Glutamatergic neuron (in vitro differentiated cells): ENCODE measurements around the gene TWF1. TPM values are rescaled to one million over a fixed set of nuclear protein-coding genes. Genes with fewer than 3 reads are reported as not detected.

ENCODE experiments used
- DNase-seq: peaks from one replicate; pipeline ENCODE4 v3.0.0; 2022
- H3K27ac Mint-ChIP-seq: one replicate; pipeline ENCODE4 v1.8.0; 2020; ENCODE audit warnings: mild to moderate bottlenecking, mixed read lengths, inconsistent platforms; ENCODE audit not compliant: unreplicated experiment
- H3K27me3 Mint-ChIP-seq: one replicate; pipeline ENCODE4 v1.8.0; 2020; ENCODE audit warnings: mild to moderate bottlenecking, moderate library complexity, mixed read lengths, inconsistent platforms; ENCODE audit not compliant: unreplicated experiment
- H3K36me3 Mint-ChIP-seq: one replicate; pipeline ENCODE4 v1.8.0; 2020; ENCODE audit warnings: mild to moderate bottlenecking, mixed read lengths, inconsistent platforms; ENCODE audit not compliant: unreplicated experiment
- H3K4me1 Mint-ChIP-seq: one replicate; pipeline ENCODE4 v1.8.0; 2020; ENCODE audit warnings: mild to moderate bottlenecking, low read depth, mixed read lengths, inconsistent platforms; ENCODE audit not compliant: unreplicated experiment
- H3K4me3 Mint-ChIP-seq: one replicate; pipeline ENCODE4 v1.8.0; 2020; ENCODE audit warnings: mild to moderate bottlenecking, mixed read lengths, inconsistent platforms; ENCODE audit not compliant: unreplicated experiment
- H3K9me3 Mint-ChIP-seq: one replicate; pipeline ENCODE4 v1.8.0; 2020; ENCODE audit warnings: mild to moderate bottlenecking, moderate library complexity, mixed read lengths, inconsistent platforms; ENCODE audit not compliant: unreplicated experiment
- total RNA-seq: library from RNA; stranded (reverse); fragmentation: NEBNext Ultra II Directional; extraction: Animal tissue kit (Norgen Biotek cat#: 25700); gene quantifications from one replicate; pipeline ENCODE4 v1.2.1, GENCODE V29; 2021; ENCODE audit not compliant: unreplicated experiment
- TF ChIP-seq, protein P1 (sequence below): fragments of 200-600 bp; sonication (generic); IDR thresholded peaks from one replicate; pipeline ENCODE4 v1.5.0; 2021; ENCODE audit not compliant: partially characterized antibody, unreplicated experiment

The TWF1 gene
- total RNA-seq, 1 donor from 2014 or later: 30.1 TPM

DNA sequence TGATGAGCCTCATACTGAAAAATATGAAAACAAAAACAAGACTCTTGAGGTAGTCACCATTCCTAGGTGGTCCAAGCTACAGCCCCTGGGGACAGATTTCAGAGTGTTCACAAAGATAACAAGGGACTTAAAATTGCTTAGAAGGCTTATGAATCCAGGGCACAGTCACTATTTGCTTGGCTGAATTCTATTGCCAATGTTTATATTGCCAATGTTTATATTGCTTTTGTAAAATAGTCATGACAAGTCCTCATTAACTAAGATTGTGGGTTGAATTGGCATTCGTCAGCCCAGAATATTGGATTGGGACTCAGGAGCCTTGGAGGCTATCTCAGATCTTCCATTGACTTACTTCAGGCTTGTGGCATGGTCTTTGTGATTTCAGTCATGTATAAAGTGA, 36.1 kb upstream of the TWF1 start:
- DNase-seq: no peak
- no peaks in the 10 kb centered on the region for H3K4me1 Mint-ChIP-seq
- TF ChIP-seq, protein P1, sequence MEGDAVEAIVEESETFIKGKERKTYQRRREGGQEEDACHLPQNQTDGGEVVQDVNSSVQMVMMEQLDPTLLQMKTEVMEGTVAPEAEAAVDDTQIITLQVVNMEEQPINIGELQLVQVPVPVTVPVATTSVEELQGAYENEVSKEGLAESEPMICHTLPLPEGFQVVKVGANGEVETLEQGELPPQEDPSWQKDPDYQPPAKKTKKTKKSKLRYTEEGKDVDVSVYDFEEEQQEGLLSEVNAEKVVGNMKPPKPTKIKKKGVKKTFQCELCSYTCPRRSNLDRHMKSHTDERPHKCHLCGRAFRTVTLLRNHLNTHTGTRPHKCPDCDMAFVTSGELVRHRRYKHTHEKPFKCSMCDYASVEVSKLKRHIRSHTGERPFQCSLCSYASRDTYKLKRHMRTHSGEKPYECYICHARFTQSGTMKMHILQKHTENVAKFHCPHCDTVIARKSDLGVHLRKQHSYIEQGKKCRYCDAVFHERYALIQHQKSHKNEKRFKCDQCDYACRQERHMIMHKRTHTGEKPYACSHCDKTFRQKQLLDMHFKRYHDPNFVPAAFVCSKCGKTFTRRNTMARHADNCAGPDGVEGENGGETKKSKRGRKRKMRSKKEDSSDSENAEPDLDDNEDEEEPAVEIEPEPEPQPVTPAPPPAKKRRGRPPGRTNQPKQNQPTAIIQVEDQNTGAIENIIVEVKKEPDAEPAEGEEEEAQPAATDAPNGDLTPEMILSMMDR: no peak
- no peak overlapping the region for H3K27ac Mint-ChIP-seq
- no peaks in the 10 kb centered on the region for H3K27me3 Mint-ChIP-seq
- H3K9me3 Mint-ChIP-seq: no peaks in the 10 kb centered on the region
- H3K36me3 Mint-ChIP-seq: no peaks in the 10 kb centered on the region
- no peak overlapping the region for H3K4me3 Mint-ChIP-seq

DNA sequence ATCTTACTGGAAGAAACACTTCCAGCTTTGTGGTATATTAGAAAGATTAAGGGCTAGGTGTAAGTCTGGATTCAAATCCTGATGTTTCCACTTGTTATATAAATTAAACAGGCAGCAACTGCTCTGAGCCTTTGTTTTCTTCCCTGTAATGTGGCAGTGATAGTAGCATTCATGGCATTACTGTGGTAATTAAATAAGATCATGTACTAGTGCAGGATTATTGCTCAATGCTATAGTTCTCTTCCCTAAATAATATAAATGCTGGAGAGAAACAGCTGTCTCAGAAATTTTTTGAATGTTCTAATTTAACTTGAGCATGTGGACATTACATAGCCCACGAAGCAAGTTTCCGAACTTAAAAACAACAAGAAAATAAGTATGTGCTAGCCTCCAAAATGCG, 35.1 kb upstream of the TWF1 start:
- no peaks in the 10 kb centered on the region for H3K4me1 Mint-ChIP-seq
- H3K9me3 Mint-ChIP-seq: no peaks in the 10 kb centered on the region
- H3K27ac Mint-ChIP-seq: no peak overlapping the region
- H3K36me3 Mint-ChIP-seq: no peaks in the 10 kb centered on the region
- DNase-seq: no peak
- no peaks in the 10 kb centered on the region for H3K27me3 Mint-ChIP-seq
- TF ChIP-seq, protein P1: no peak
- no peak overlapping the region for H3K4me3 Mint-ChIP-seq

DNA sequence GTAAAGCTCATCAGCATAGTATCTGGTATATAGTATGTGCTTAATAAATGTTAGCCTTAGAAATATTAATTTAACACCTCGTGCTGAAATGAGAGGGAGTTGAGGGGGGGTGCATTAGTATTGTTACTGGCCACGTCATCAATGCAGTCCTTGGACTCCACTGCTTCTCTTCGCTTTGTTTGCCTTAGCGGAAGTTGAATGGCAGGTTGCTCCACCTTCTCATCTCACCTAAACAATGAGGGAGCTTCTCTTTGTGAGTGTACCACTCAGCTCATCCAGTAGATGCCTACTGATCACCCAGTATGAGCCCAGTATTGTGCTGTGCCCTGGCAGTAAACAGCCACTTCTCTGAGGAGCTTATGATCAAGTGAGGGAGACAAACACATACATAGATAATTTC, 34.2 kb upstream of the TWF1 start:
- TF ChIP-seq, protein P1: no peak
- Mint-ChIP-seq H3K36me3 (no peaks in the 10 kb centered on the region), H3K9me3 (peaks cover under 1% of the 10 kb centered on the region), H3K27me3 (peaks cover 2% of the 10 kb centered on the region), H3K4me1 (no peaks in the 10 kb centered on the region), H3K4me3 (no peak overlapping the region), H3K27ac (no peak overlapping the region)
- no peak for DNase-seq

DNA sequence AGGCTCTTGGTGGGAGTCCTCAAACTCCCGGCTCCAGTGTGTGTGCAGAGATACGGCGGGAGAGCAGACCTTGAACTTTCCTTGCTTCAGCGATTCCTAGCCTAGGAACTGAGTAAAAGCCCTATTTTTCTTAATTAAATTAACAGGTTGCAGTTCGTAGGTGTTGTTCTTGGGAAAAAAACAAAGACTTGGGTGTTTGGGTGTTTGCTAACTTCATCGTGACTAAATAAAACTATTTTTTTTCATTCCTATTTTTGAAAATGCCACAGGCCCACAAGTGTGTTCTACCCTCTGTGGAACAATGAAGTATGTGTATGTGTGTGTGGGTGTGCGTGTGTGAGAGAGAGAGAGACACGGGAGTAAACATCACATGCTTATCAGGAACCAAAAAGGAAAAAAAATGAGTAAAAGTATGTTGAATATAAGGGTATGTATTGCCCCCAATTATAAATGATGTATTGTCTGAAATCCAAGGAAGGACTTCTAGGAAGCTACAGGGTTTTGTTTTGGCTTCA, 30.4 kb upstream of the TWF1 start:
- H3K4me3 Mint-ChIP-seq: peak overlapping the region; percentile 75
- H3K27me3 Mint-ChIP-seq: peaks cover 6% of the 10 kb centered on the region
- H3K36me3 Mint-ChIP-seq: no peaks in the 10 kb centered on the region
- TF ChIP-seq, protein P1: no peak
- no peaks in the 10 kb centered on the region for H3K4me1 Mint-ChIP-seq
- DNase-seq: no peak
- peaks cover 2% of the 10 kb centered on the region for H3K9me3 Mint-ChIP-seq
- no peak overlapping the region for H3K27ac Mint-ChIP-seq

DNA sequence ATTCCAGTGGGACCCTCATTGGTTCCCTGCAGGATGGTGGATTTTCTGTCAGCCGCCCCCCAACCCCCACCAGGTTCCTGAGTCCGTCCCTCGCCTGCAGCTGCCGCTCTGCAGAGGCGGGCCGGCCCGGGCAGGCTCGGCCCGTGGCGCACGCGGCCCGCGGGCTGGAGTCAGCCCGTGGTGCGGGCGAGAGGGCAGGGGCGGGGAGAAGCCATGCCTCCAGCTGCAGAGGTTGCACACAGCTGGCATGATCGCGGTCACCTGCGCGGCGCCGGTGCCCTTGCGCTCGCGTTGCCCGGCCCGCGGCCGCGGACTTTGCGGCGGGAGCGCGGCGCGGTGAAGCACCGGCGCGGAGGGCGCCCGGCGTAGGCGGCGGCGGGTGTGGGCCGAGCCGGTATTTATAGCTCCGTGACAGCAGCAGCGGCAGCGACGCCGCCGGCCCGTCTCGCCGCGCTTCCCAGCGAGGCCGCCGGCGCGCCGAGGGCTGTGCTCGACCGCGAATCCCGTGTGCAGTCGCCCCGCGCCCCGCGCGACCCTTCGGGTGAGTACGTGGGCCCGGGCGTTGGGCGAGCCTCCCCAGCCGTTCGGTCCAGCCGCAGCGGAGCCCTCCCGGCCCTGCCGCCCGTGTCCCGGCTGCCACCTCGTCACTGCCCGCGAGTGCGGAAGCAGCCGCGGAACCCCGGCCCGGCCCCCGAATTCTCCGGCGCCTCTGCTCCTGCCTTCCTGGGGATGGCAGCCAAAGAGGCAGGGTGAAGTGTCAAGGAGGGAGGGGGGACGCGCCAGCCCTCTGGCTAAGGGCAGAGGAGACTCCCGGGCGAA, 29.7 kb upstream of the TWF1 start, which contains the start of gene TMEM117:
Gene TMEM117 (plus strand): TSS at position 426 of the 819 bp plus-strand sequence.
- H3K4me3 Mint-ChIP-seq: peak within 1 kb of the TSS; percentile 93
- H3K4me1 Mint-ChIP-seq: no peaks in the 10 kb centered on the region
- H3K36me3 Mint-ChIP-seq: no peaks in the 10 kb centered on the region
- H3K27me3 Mint-ChIP-seq: peaks cover 6% of the 10 kb centered on the region
- DNase-seq: peak; percentile 55
- TF ChIP-seq, protein P1: no peak
- H3K9me3 Mint-ChIP-seq: peaks cover 2% of the 10 kb centered on the region
- no peak within 1 kb of the TSS for H3K27ac Mint-ChIP-seq
